BJ (cell line): ENCODE results near the gene USP34. TPM values are rescaled to one million over a fixed set of nuclear protein-coding genes. Genes with fewer than 3 reads are reported as not detected.

Experiments used
- CTCF ChIA-PET: fragments of 350-600 bp; formaldehyde crosslinking; extraction: SDS; loops from one replicate; lab custom pipeline; 2021; ENCODE audit warnings: antibody characterized with exemption, inconsistent platforms; lab: Yijun Ruan, JAX
- POLR2A ChIA-PET: fragments of 300-600 bp; sonication (Branson Sonifier 250); formaldehyde crosslinking; extraction: SDS; loops from one replicate; lab custom pipeline; 2021; ENCODE audit warnings: antibody characterized with exemption; lab: Charles Lee
- DNase-seq: peaks from one replicate; pipeline ENCODE4 v3.0.0-alpha.2; 2011; ENCODE audit warnings: low read depth
- H3K27me3 ChIP-seq: 2 replicates; pipeline ENCODE4 v1.6.0; 2011; ENCODE audit warnings: low read length; ENCODE audit not compliant: control insufficient read depth, insufficient read depth
- H3K36me3 ChIP-seq: 2 replicates; pipeline ENCODE4 v1.5.1; 2011; ENCODE audit warnings: low read length; ENCODE audit not compliant: control insufficient read depth, insufficient read depth
- H3K4me3 ChIP-seq: 2 replicates; pipeline ENCODE4 v1.5.1; 2011; ENCODE audit warnings: low read depth, mild to moderate bottlenecking, control low read depth, low read length
- CTCF ChIP-seq: IDR thresholded peaks from 2 replicates; pipeline ENCODE4 v1.5.1; 2011; ENCODE audit warnings: low read depth, mild to moderate bottlenecking, control low read depth, inconsistent platforms, low read length, moderate library complexity; ENCODE audit not compliant: insufficient read depth
- polyA plus RNA-seq: library from polyadenylated mRNA; depleted of rRNA; stranded (reverse); fragments of >200 nt; gene quantifications from 2 replicates; pipeline ENCODE4 v1.2.3, GENCODE V29; 2011; rRNA removed
- small RNA-seq: library from RNA; depleted of rRNA; stranded (forward); fragments of <200 nt; gene quantifications from one replicate; pipeline ENCODE3, GENCODE V24; 2012; ENCODE audit warnings: low replicate concordance, low read depth; ENCODE audit not compliant: insufficient read length

Gene USP34
- polyA plus RNA-seq, 1 experiment: 32.2 TPM

- DNase-seq: no peak
- no peak for TF ChIP-seq CTCF
These were observed 332.0 kb downstream of the USP34 start for GRCh38 chr2:61138859-61139258.

More at GRCh38 chr2:61138859-61139258, 332.0 kb downstream of the USP34 start:
- no peaks in the 10 kb centered on the region for H3K27me3 ChIP-seq
- ChIA-PET CTCF (interaction anchor here (0.6 to 1.0 kb wide), 3 partner anchors 519 to 846 kb away, joined by 3 to 5 read pairs (median 4); no protein-coding TSS in a partner anchor), POLR2A (no interaction called here)
- H3K36me3 ChIP-seq: no peaks in the 10 kb centered on the region; the same call in 1 of the 2 replicates
- no peak overlapping the region for H3K4me3 ChIP-seq

Small RNAs within 50 kb of the gene (small RNA-seq; reads per million reads assigned to genes)
- gene SNORA70B: not detected

Other genes starting within 250 kb of the USP34 start
- gene XPO1, start 67.3 kb upstream of the USP34 start, polyA plus RNA-seq: 39.1 and 89.7 TPM in 2 replicates